Psoas muscle (tissue), 8 donors: ENCODE data around the gene ERICH3. TPM values are rescaled to one million over a fixed set of nuclear protein-coding genes. Genes with fewer than 3 reads are reported as not detected.

Source experiments
- ATAC-seq, 4 donors: fragments of 200-7000 bp; cut with Tn5 transposase; one replicate each; pipeline ENCODE4 v1.9.1; 2020; ENCODE audit warnings: moderate library complexity in 3 of 4, mild to moderate bottlenecking in 2 of 4
- DNase-seq, 2 donors: peaks; one replicate each; pipeline ENCODE4 v3.0.0-alpha.2; 2020
- H3K27ac ChIP-seq: fragments of 200-600 bp; one replicate; pipeline ENCODE4 v1.8.0; 2022
- H3K27me3 ChIP-seq, 3 donors: fragments of 200-600 bp in 1 of 3; one replicate each; pipeline versions ENCODE4 v1.6.1 to v1.8.0; 2013 to 2022; ENCODE audit warnings: low read length in 2 of 3, mild to moderate bottlenecking in 2 of 3, moderate library complexity in 1 of 3; ENCODE audit not compliant: insufficient read depth in 3 of 3
- H3K36me3 ChIP-seq, 2 donors: fragments of 200-600 bp in 1 of 2; one replicate each; pipeline versions ENCODE4 v1.6.1 to v1.8.0; 2013 to 2022; ENCODE audit warnings: low read depth in 1 of 2, mild to moderate bottlenecking in 1 of 2, moderate library complexity in 1 of 2; ENCODE audit not compliant: insufficient read depth in 1 of 2
- H3K4me1 ChIP-seq: fragments of 200-600 bp; one replicate; pipeline ENCODE4 v1.8.0; 2022
- H3K4me3 ChIP-seq: fragments of 200-600 bp; one replicate; pipeline ENCODE4 v1.8.0; 2022; ENCODE audit warnings: mild to moderate bottlenecking
- H3K9me3 ChIP-seq: fragments of 200-600 bp; one replicate; pipeline ENCODE4 v1.8.0; 2022
- CTCF ChIP-seq: fragments of 200-600 bp; IDR thresholded peaks from one replicate; pipeline ENCODE4 v1.8.0; 2022; ENCODE audit warnings: antibody characterized with exemption
- WGBS, 3 donors: extraction: QIAGEN DNeasy Blood & Tissue Kit; methylation state at CpG; one replicate each; pipeline versions ENCODE4 v1.1.6 to v1.1.7; 2013; 5-methylcytosine and 5-hydroxymethylcytosine counted together
- intact Hi-C, 2 donors: fragments of 100-400 bp; cut with DNase I; formaldehyde crosslinking; loops; one replicate each; pipeline versions ENCODE4 v1.11.0 to v1.14.2; 2022
- polyA plus RNA-seq, 3 donors: library from polyadenylated mRNA; stranded (reverse); fragments of 200-250 nt; gene quantifications; one replicate each; pipeline ENCODE4 v1.2.3, GENCODE V29; 2013
- total RNA-seq, 4 donors: library from RNA; stranded (reverse); fragmentation: NEBNext Ultra II Directional in 2 of 4; extraction: Animal tissue kit (Norgen Biotek cat#: 25700) in 2 of 4; gene quantifications; one replicate each; pipeline versions ENCODE4 v1.2.1 to v1.2.4, GENCODE V29; 2021 to 2023
- donor health status: healthy with polysubstance abuse.
- donor health status: DM: no; HTN: no; CAD: no; lungs with moderate emphysema.
- donor health status: Bipolar disorder and iron deficiency.
- donor health status: healthy.
- donor health status: DM: yes; HTN: yes; CAD: no.
- donor health status: DM: no; HTN: no; CAD: no.
- donor health status: DM: no; HTN: no; CAD: no.
- donor health status: DM: yes; HTN: yes; CAD: no.

Gene ERICH3
- total and polyA plus RNA-seq, 7 donors, result 0.04 to 0.12 TPM; not detected in 5

- Histone ChIP-seq H3K27ac (no peak overlapping the region), H3K27me3 (no peaks in the 10 kb centered on the region), H3K36me3 (no peaks in the 10 kb centered on the region), H3K9me3 (no peaks in the 10 kb centered on the region), H3K4me1 (no peaks in the 10 kb centered on the region), H3K4me3 (no peak overlapping the region)
- intact Hi-C loops, result no loop called here
- ATAC-seq, result no peak
- 92 to 97% (median 94%) methylated on average over 2 of the region's 2 CpGs for WGBS, 3 donors
- DNase-seq, result no peak
- no peak for TF ChIP-seq CTCF
Measured at GRCh38 chr1:74587888-74588287, 85.7 kb downstream of the ERICH3 start.

DNA sequence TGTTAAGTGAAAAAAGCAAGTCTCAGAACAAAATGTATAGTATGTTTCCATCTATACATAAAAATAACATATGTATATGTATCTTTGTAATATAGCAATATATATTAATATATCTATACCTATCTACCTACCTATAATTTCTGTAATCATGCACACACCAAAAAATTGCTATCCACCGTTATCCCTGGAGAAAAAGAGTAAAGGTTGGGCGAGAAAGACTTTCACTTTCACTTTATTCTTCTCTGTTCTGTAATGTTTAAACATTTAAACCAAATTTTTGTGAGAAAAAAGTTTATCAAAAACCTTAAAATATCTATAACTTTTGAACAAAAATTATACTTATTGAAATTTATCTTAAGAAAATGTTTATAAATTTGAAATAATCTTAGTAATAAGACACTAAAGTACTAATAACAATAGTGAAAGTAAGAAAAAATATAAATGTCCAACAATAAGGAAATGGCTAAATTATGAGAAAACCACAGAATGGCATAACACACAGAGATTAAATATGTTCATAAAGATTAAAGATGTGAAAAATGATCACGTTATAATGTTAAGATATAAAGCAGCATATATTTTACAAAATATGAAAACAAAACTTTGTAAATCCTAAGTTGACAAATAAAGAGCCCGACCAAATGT, 87.2 kb downstream of the ERICH3 start:
- Histone ChIP-seq H3K4me1 (no peaks in the 10 kb centered on the region), H3K27me3 (peaks cover 0 to 1% (median 0%) of the 10 kb centered on the region in 3 donors), H3K27ac (no peak overlapping the region), H3K4me3 (no peak overlapping the region), H3K36me3 (no peaks in the 10 kb centered on the region), H3K9me3 (no peaks in the 10 kb centered on the region)
- TF ChIP-seq CTCF, result no peak
- 72 to 79% (median 73%) methylated on average over 4 of the region's 4 CpGs for WGBS, 3 donors
- intact Hi-C loops, result no loop called here
- ATAC-seq (no peak), DNase-seq (no peak)

DNA sequence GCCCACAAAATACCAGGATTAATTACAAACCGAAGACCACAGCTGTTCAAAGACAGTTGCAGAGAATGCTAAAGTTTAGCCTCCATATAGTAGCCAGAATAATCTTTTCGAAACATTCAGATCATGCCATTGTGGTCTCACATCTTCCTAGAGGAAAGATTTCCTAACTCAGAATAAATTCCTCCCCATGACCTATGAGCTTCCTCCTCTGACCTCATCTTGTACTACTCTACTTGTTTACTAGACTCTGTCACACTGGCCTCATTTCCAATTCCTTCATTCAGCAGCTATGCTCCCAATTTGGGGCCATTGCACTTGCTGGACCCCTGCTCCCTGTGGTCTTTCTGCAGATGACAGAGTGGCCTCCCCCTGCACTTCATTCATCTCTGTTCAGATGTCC, 89.4 kb downstream of the ERICH3 start:
- TF ChIP-seq CTCF, result no peak
- intact Hi-C loops, result no loop called here
- 69 to 74% (median 72%) methylated on average over 2 of the region's 2 CpGs for WGBS, 3 donors
- ATAC-seq (no peak), DNase-seq (no peak)
- Histone ChIP-seq H3K4me1 (no peaks in the 10 kb centered on the region), H3K27me3 (peaks cover 0 to 1% (median 0%) of the 10 kb centered on the region in 3 donors), H3K9me3 (no peaks in the 10 kb centered on the region), H3K4me3 (no peak overlapping the region), H3K36me3 (no peaks in the 10 kb centered on the region), H3K27ac (no peak overlapping the region)

DNA sequence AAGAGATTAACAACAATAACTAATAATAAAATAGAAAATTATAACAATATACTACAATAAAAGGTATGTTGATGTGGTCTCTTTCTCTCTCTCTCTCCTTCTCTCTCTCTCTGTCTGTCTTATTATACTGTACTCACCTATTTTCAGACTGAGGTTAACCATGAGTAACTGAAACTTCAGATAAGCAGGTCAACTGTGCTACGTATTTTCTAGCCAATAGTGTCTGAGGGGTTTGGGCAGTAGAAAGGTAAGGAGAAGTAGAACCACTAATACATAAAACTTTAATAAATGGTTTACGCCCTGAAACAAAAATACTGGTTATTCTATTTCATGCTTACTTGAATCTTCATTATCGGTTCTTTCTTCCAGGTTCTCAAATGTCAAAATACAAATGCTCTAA, 90.2 kb downstream of the ERICH3 start:
- H3K4me3 ChIP-seq, result no peak overlapping the region
- DNase-seq (no peak), ATAC-seq (no peak)
- 83 to 93% (median 87%) methylated on average over 3 of the region's 3 CpGs for WGBS, 3 donors
- no peaks in the 10 kb centered on the region for H3K4me1 ChIP-seq
- TF ChIP-seq CTCF, result no peak
- H3K27ac ChIP-seq, result no peak overlapping the region
- intact Hi-C loops, result no loop called here
- H3K27me3 ChIP-seq, result peaks cover 0 to 1% (median 0%) of the 10 kb centered on the region in 3 donors
- no peaks in the 10 kb centered on the region for H3K36me3 ChIP-seq
- H3K9me3 ChIP-seq, result no peaks in the 10 kb centered on the region

GRCh38 chr1:74579425-74579824, 94.2 kb downstream of the ERICH3 start:
- no peaks in the 10 kb centered on the region for H3K36me3 ChIP-seq
- TF ChIP-seq CTCF, result no peak
- no peaks in the 10 kb centered on the region for H3K9me3 ChIP-seq
- no peak overlapping the region for H3K27ac ChIP-seq
- 41 to 49% (median 46%) methylated on average over 3 of the region's 3 CpGs for WGBS, 3 donors
- ATAC-seq, result no peak
- intact Hi-C loops, result no loop called here
- no peak overlapping the region for H3K4me3 ChIP-seq
- H3K27me3 ChIP-seq, result peaks cover 0 to 1% (median 0%) of the 10 kb centered on the region in 3 donors
- no peak for DNase-seq
- no peaks in the 10 kb centered on the region for H3K4me1 ChIP-seq
